ENCODE data around the gene CREB3L4.

Gene CREB3L4

GRCh38 chr1:153929981-153930948 lies 37.4 kb upstream of the CREB3L4 start:
- no peak for DNase-seq
- TF ChIP-seq GATA1 (IDR thresholded peaks at IDR 0.05; ENCODE audit: low read depth, low read length) (no peak), POLR2A (IDR thresholded peaks at IDR 0.05; ENCODE audit: low read length) (no peak)

- no peak for DNase-seq
- TF ChIP-seq POLR2A (IDR thresholded peaks at IDR 0.05; ENCODE audit: low read length) (no peak), GATA1 (IDR thresholded peaks at IDR 0.05; ENCODE audit: low read depth, low read length) (no peak)
Observed at GRCh38 chr1:153932156-153933131, 35.3 kb upstream of the CREB3L4 start.

- DNase-seq = no peak
- TF ChIP-seq GATA1 (IDR thresholded peaks at IDR 0.05; ENCODE audit: low read depth, low read length) (no peak), POLR2A (IDR thresholded peaks at IDR 0.05; ENCODE audit: low read length) (no peak)
Observed at GRCh38 chr1:153933430-153933829, 34.3 kb upstream of the CREB3L4 start.

- TF ChIP-seq GATA1 (IDR thresholded peaks at IDR 0.05; ENCODE audit: low read depth, low read length) (no peak), POLR2A (IDR thresholded peaks at IDR 0.05; ENCODE audit: low read length) (no peak)
- no peak for DNase-seq
Observed at GRCh38 chr1:153933955-153934354, 33.7 kb upstream of the CREB3L4 start.

GRCh38 chr1:153934746-153935145 lies 33.0 kb upstream of the CREB3L4 start:
- TF ChIP-seq GATA1 (IDR thresholded peaks at IDR 0.05; ENCODE audit: low read depth, low read length) (no peak), POLR2A (IDR thresholded peaks at IDR 0.05; ENCODE audit: low read length) (no peak)
- DNase-seq = no peak

GRCh38 chr1:153936011-153936802 lies 31.5 kb upstream of the CREB3L4 start:
- DNase-seq = no peak
- TF ChIP-seq GATA1 (IDR thresholded peaks at IDR 0.05; ENCODE audit: low read depth, low read length) = no peak
- TF ChIP-seq POLR2A (IDR thresholded peaks at IDR 0.05; ENCODE audit: low read length) = no peak

- no peak for DNase-seq
- no peak for TF ChIP-seq POLR2A (IDR thresholded peaks at IDR 0.05; ENCODE audit: low read length)
- TF ChIP-seq GATA1 (IDR thresholded peaks at IDR 0.05; ENCODE audit: low read depth, low read length) = no peak
Observed at GRCh38 chr1:153937331-153937730, 30.4 kb upstream of the CREB3L4 start.

GRCh38 chr1:153938996-153939395 lies 28.7 kb upstream of the CREB3L4 start:
- TF ChIP-seq POLR2A (IDR thresholded peaks at IDR 0.05; ENCODE audit: low read length) = no peak
- TF ChIP-seq GATA1 (IDR thresholded peaks at IDR 0.05; ENCODE audit: low read depth, low read length) = no peak
- no peak for DNase-seq

GRCh38 chr1:153939476-153939875 lies 28.2 kb upstream of the CREB3L4 start:
- no peak for DNase-seq
- no peak for TF ChIP-seq GATA1 (IDR thresholded peaks at IDR 0.05; ENCODE audit: low read depth, low read length)
- no peak for TF ChIP-seq POLR2A (IDR thresholded peaks at IDR 0.05; ENCODE audit: low read length)

GRCh38 chr1:153940756-153941155 lies 26.9 kb upstream of the CREB3L4 start:
- TF ChIP-seq GATA1 (IDR thresholded peaks at IDR 0.05; ENCODE audit: low read depth, low read length) (no peak), POLR2A (IDR thresholded peaks at IDR 0.05; ENCODE audit: low read length) (no peak)

GRCh38 chr1:153941826-153942725 lies 25.6 kb upstream of the CREB3L4 start:
- no peak for DNase-seq
- TF ChIP-seq GATA1 (IDR thresholded peaks at IDR 0.05; ENCODE audit: low read depth, low read length) = no peak
- TF ChIP-seq POLR2A (IDR thresholded peaks at IDR 0.05; ENCODE audit: low read length) = no peak

More at GRCh38 chr1:153940756-153941155, 26.9 kb upstream of the CREB3L4 start:
- DNase-seq = no peak

Measured in erythroblast (primary cell).